RWPE2 (cell line): ENCODE results near the gene PRR7.
A peak's percentile ranks its signal among the peaks of the same experiment; 100 is the strongest.

Source experiments
- ATAC-seq: fragments of 200-7000 bp; cut with Tn5 transposase; 3 replicates; pipeline ENCODE4 v1.9.1; 2021; ENCODE audit warnings: low read depth
- DNase-seq: peaks from one replicate; pipeline ENCODE4 v3.0.0-alpha.2; 2020; ENCODE audit warnings: low spot score
- H3K27ac ChIP-seq: fragments of 450-650 bp; 2 replicates; pipeline ENCODE4 v1.5.1; 2017; ENCODE audit warnings: mild to moderate bottlenecking; ENCODE audit not compliant: poor library complexity, severe bottlenecking
- H3K27me3 ChIP-seq: fragments of 250-450 bp; sonication (Bioruptor Pico); 2 replicates; pipeline ENCODE4 v1.5.1; 2021; ENCODE audit warnings: mild to moderate bottlenecking, moderate library complexity; ENCODE audit not compliant: insufficient read depth, poor library complexity, severe bottlenecking
- H3K36me3 ChIP-seq: fragments of 250-450 bp; sonication (Bioruptor Pico); 2 replicates; pipeline ENCODE4 v1.5.1; 2020; ENCODE audit warnings: low read depth, mild to moderate bottlenecking, moderate library complexity
- H3K4me1 ChIP-seq: fragments of 250-450 bp; sonication (Bioruptor Pico); 2 replicates; pipeline ENCODE4 v1.5.1; 2021; ENCODE audit warnings: mild to moderate bottlenecking, moderate library complexity; ENCODE audit not compliant: insufficient read depth, poor library complexity, severe bottlenecking
- H3K4me3 ChIP-seq: fragments of 250-450 bp; sonication (Bioruptor Pico); 2 replicates; pipeline ENCODE4 v1.5.1; 2021; ENCODE audit warnings: mild to moderate bottlenecking, moderate library complexity; ENCODE audit not compliant: severe bottlenecking
- H3K9me3 ChIP-seq: fragments of 250-450 bp; sonication (Bioruptor Pico); 2 replicates; pipeline ENCODE4 v1.5.1; 2021; ENCODE audit warnings: mild to moderate bottlenecking, moderate library complexity; ENCODE audit not compliant: severe bottlenecking
- TF ChIP-seq, protein P1 (sequence below): fragments of 450-650 bp; IDR thresholded peaks from one replicate; pipeline ENCODE4 v1.5.1; 2017; ENCODE audit warnings: mild to moderate bottlenecking, moderate library complexity; ENCODE audit not compliant: poor library complexity, severe bottlenecking

The PRR7 gene

GRCh38 chr5:177434437-177434836 lies 12.2 kb upstream of the PRR7 start:
- ATAC-seq (no peak), DNase-seq (no peak)
- Histone ChIP-seq H3K4me3 (no peak overlapping the region), H3K4me1 (no peaks in the 10 kb centered on the region), H3K36me3 (peaks cover 76% of the 10 kb centered on the region), H3K9me3 (no peaks in the 10 kb centered on the region), H3K27me3 (no peaks in the 10 kb centered on the region), H3K27ac (no peak overlapping the region)
- TF ChIP-seq, protein P1, sequence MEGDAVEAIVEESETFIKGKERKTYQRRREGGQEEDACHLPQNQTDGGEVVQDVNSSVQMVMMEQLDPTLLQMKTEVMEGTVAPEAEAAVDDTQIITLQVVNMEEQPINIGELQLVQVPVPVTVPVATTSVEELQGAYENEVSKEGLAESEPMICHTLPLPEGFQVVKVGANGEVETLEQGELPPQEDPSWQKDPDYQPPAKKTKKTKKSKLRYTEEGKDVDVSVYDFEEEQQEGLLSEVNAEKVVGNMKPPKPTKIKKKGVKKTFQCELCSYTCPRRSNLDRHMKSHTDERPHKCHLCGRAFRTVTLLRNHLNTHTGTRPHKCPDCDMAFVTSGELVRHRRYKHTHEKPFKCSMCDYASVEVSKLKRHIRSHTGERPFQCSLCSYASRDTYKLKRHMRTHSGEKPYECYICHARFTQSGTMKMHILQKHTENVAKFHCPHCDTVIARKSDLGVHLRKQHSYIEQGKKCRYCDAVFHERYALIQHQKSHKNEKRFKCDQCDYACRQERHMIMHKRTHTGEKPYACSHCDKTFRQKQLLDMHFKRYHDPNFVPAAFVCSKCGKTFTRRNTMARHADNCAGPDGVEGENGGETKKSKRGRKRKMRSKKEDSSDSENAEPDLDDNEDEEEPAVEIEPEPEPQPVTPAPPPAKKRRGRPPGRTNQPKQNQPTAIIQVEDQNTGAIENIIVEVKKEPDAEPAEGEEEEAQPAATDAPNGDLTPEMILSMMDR = no peak

DNA sequence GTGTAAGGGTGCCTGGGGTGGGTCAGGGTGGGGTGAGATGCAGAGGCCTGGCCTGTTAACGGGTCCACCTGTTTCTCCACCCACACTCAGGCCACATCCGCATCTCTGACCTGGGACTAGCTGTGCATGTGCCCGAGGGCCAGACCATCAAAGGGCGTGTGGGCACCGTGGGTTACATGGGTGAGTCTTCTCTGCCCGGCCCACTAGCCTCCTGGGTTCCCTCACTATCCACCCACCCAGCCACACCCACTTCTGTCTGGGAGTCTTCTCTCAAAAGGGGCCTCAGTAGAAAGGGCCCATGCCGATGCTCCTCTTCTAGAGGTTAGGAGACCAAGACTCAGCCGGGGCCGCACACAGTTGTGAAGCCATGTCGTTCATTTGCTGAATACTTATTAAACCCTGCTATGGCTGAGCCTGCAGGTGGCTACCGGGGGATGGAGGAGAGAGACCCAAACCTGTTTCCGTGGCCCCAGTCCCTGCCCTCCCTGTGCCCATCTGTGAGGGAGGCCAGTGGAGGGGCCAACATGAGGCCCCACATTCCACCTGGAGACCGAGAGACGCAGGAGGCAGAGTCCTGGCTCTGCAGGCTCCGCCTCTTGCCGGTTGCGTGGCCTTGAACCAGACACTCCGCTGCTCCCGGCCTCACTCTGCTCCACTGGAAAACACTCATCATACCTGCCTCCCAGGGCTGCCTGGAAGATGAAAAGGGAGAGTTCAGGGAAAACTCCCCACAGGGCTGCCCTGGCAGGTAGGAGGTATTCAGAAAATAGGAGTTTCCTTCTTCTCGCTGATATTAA lies 11.5 kb upstream of the PRR7 start:
- TF ChIP-seq, protein P1 = no peak
- Histone ChIP-seq H3K27ac (no peak overlapping the region), H3K4me3 (no peak overlapping the region), H3K27me3 (no peaks in the 10 kb centered on the region), H3K4me1 (no peaks in the 10 kb centered on the region), H3K9me3 (no peaks in the 10 kb centered on the region), H3K36me3 (peaks cover 76% of the 10 kb centered on the region)
- ATAC-seq (no peak), DNase-seq (peak; percentile 73)

- no peak overlapping the region for H3K4me3 ChIP-seq
- TF ChIP-seq, protein P1 = no peak
- DNase-seq (peak; percentile 78), ATAC-seq (no peak)
- peaks cover 69% of the 10 kb centered on the region for H3K36me3 ChIP-seq
- no peaks in the 10 kb centered on the region for H3K27me3 ChIP-seq
- no peaks in the 10 kb centered on the region for H3K4me1 ChIP-seq
- no peak overlapping the region for H3K27ac ChIP-seq
- H3K9me3 ChIP-seq = no peaks in the 10 kb centered on the region
These were observed 10.6 kb upstream of the PRR7 start for GRCh38 chr5:177435847-177436536.

- Histone ChIP-seq H3K4me1 (no peaks in the 10 kb centered on the region), H3K27me3 (no peaks in the 10 kb centered on the region), H3K9me3 (no peaks in the 10 kb centered on the region), H3K36me3 (peaks cover 53% of the 10 kb centered on the region), H3K4me3 (no peak overlapping the region), H3K27ac (no peak overlapping the region)
- ATAC-seq (no peak), DNase-seq (no peak)
- TF ChIP-seq, protein P1 = no peak
These were observed 9.0 kb upstream of the PRR7 start for GRCh38 chr5:177437623-177438022.

DNA sequence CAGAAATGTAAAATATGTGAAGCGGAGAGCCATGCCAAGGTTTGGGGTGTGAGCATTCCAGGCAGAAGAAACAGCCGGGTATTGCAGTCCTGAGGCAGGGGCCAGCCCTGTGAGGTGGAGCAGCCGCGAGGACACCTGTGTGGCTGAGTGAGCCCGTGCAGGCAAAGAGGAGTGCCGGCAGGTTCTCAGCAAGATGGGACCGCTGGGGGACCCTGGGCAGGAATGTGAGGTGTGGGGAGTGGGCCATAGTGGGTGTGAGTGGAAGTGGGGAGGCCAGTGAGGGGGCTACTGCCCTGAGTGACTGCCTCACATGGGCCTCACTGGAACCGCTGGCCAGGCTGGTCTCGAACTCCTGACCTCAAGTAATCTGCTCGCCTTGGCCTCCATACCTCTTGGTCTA lies 8.1 kb upstream of the PRR7 start:
- no peak overlapping the region for H3K27ac ChIP-seq
- H3K27me3 ChIP-seq = no peaks in the 10 kb centered on the region
- H3K9me3 ChIP-seq = no peaks in the 10 kb centered on the region
- H3K4me1 ChIP-seq = no peaks in the 10 kb centered on the region
- peaks cover 44% of the 10 kb centered on the region for H3K36me3 ChIP-seq
- ATAC-seq = no peak
- TF ChIP-seq, protein P1 = no peak
- no peak for DNase-seq
- no peak overlapping the region for H3K4me3 ChIP-seq
